HG02840 (cell line): ENCODE measurements around the gene RUNX2.
"Not testable (repeated sequence)": the region's sequence is repeated elsewhere in the genome, so short reads cannot be mapped to it uniquely, and the experiment has no call there.

Experiments
- ATAC-seq: cut with Tn5 transposase; IDR thresholded peaks from one replicate; pipeline ENCODE4 v1.9.1; 2021; ENCODE audit warnings: mild to moderate bottlenecking, moderate library complexity, moderate number of reproducible peaks; ENCODE audit not compliant: unreplicated experiment, low FRiP score

Gene RUNX2

DNA sequence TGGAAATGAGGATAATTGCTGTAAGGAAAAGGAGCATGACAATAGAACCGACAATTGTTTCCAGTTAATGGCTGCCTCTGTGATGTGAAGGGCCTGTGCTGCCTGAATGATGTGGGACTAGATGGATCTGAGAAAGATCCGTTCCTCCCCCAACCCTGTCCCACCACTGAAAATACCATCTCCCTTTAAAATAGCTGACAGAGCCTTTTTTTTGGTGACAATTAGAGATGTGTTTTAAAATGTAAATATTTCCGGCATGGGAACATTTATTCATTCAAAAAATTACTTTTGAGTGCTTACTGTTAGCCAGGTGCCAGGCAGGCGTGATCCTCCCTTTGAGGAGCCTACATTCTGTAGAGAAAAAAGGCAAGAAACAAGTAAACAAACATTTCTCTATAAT lies 122.0 kb downstream of the RUNX2 start:
- ATAC-seq = no peak

DNA sequence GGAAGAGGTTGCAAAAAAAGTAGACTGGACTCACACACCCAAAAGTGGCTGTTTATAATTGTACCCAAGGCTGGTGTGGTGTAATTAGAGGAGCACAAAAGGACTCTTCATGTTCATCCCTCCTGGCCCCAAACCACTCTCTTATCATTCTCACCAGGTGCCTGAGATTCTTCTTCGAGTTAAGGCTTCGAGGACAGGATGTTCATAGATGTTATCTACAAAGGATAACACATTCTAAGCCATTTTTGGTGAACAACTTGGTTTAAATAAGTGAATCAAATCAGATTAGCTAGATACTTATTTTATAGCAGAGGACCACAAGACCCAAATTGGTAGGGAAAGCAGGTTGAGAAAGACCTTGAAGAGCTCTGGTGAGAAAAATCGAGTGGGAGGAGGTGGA lies 122.7 kb downstream of the RUNX2 start:
- no peak for ATAC-seq

DNA sequence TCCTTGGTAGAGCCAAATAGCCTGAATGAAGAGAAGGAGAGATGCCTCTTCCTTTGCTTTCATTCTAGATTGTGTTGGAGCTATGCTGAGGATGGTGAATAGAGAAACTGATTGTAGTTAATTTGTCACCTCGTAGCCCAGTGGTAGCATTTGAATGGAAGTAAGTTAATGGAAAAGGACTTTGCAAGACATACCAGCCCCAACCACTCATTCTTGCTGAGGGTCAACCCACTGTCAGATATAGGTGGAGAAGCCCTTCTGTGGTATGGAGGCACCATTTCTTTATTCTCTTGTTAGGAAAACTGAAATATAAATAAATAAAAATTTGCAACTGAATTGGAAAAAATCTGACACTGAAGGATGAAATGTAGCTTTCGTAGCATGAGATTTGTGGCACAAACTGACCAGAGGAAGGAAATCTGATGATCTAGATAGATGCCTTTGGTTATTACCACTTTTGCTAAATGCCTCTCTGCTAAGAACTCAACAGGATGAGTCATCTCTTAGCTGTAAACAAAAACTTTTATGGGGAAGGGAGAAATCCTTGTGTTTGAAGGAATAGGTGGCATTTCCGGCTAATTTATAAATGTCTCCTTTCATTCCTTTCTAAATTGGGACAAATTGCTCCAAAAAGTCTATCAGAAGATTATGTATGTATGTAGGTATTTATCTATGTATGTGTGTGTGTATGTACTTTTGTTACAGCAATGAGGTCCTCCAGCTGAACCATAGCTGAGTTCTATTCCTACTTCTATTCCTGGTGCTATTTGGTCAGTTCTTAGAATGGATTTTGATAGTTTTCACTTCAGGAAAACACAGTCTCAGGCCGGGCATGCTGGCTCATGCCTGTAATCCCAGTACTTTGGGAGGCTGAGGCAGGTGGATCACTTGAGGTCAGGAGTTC lies 126.1 kb downstream of the RUNX2 start:
- ATAC-seq = no peak

GRCh38 chr6:45455408-45455807 lies 127.3 kb downstream of the RUNX2 start:
- no peak for ATAC-seq

DNA sequence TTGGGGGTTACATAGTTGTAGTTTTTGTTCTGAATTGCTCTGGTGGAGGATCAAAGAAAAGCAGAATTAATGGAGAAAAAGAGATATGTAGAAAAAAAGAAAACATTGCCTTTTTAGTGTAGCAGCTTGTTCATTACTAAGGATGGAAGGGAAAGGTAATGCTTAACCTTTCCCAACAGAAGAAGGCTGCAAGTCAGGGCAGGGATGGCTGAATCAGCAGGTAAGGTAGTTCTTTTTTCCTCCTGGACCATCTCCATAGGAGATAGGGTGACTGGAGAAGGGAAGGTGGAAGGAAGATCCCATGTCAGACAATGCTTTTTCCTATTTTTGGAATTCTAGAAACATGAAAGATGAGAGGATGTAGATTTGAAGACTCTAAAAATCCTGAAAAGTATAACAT lies 129.0 kb downstream of the RUNX2 start:
- ATAC-seq = no peak

- ATAC-seq = no peak
Observed at GRCh38 chr6:45458672-45459071, 130.5 kb downstream of the RUNX2 start.

GRCh38 chr6:45460166-45460565 lies 132.0 kb downstream of the RUNX2 start:
- ATAC-seq = no peak

DNA sequence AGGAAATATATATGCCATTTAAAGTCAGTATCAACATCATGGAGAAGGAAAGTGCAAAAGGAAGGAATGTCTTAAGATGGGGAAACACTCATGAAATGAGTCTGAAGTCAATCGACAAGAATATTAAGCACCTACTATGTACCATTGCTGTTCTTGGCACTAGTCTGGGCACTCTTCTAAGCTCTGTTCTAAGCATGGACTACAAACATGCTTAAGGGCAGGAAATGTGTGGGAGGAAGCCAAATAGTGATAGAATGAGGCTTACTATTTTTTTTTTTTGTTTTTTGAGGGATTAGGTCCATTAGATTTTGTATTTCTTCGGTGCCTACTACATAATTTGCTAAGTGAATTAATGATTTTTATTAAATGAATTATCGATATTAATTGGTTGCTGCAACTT lies 133.4 kb downstream of the RUNX2 start:
- no peak for ATAC-seq

GRCh38 chr6:45462190-45463134 lies 134.3 kb downstream of the RUNX2 start:
- no peak for ATAC-seq

GRCh38 chr6:45464685-45465084 lies 136.6 kb downstream of the RUNX2 start:
- ATAC-seq = no peak

GRCh38 chr6:45466686-45467085 lies 138.6 kb downstream of the RUNX2 start:
- ATAC-seq = no peak

DNA sequence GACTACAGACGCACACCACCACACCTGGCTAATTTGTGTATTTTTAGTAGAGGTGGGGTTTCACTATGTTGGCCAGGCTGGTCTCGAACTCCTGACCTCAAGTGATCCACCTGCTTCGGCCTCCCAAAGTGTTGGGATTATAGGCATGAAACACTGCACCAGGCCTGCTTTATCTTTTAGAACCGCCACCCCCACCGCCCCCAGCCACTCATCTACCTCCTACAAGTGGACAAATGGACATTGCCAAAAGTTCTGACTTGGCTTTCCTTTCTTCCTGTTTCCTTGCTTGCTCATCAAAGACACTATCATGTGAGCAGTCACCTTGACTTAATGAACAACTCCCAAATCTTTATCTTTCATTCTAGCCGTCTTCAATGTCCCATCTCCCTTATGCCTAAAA lies 139.3 kb downstream of the RUNX2 start:
- ATAC-seq = not testable (repeated sequence)

DNA sequence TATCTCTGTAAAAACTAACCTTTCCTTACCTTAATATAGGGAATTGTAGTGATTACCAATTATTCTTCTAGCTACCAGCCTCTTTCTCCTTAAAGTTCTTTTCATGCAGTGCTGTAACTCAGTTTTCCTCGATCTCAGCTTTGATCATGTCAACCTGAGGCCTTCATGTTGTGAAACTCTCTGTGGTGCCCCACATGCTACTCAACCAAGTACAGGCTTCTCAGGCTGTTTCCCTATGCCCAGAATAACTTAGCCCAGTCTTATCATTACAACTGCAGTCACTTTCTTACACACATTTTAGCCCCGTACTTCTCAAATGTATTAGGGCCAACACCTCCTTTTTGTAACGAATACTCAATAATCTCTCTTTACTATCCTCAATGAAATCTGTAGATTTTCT lies 139.7 kb downstream of the RUNX2 start:
- ATAC-seq = no peak

DNA sequence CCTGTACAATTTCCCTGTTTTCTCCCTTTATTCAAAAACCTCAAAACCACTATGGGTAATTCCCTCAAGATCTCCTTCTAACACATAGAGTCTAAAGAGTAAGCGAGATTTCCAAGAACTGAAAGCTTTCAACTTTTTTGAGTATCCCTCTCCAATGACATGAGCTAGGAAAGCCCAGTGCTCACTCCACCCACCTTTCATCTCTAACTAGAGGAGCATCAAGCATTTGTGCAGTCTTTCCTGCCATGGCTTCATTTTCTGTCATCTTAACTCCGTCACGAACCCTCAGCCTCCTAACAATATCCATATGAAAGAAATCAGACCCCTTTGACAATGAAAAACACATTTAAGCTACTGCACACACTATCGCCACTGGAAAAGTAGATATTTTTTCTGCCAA lies 141.5 kb downstream of the RUNX2 start:
- ATAC-seq = no peak

DNA sequence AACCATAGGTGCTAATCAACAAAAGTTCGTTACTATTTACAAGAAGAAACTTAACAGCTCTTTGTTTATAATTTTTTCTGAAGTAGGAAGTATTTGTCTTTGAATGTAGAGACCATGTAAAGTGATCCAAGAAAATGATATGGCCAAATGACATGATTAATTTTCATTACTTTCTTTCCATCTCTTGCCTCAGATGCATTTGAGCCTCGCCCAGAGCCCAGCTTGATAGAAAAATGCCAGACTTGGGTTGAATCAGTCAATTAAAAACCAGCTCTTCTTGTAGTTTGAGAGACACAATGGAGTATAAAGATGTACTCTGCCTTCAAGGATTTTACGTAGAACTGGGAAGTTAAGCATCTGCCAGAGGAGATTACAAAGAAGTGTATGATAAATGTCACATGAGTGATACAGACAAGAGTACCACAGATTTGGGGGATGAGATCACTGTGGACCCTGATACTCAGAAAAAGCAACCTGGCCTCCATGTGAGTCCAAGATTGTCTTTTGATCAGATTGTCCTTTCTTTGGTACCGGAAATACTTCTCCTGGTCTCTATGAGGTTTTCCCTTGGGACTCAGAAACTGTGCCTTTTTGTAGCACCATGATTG lies 142.1 kb downstream of the RUNX2 start:
- no peak for ATAC-seq

GRCh38 chr6:45472382-45472781 lies 144.3 kb downstream of the RUNX2 start:
- ATAC-seq = no peak

- ATAC-seq = no peak
Observed at GRCh38 chr6:45473121-45473993, 145.2 kb downstream of the RUNX2 start.

GRCh38 chr6:45474376-45474775 lies 146.2 kb downstream of the RUNX2 start:
- ATAC-seq = no peak

DNA sequence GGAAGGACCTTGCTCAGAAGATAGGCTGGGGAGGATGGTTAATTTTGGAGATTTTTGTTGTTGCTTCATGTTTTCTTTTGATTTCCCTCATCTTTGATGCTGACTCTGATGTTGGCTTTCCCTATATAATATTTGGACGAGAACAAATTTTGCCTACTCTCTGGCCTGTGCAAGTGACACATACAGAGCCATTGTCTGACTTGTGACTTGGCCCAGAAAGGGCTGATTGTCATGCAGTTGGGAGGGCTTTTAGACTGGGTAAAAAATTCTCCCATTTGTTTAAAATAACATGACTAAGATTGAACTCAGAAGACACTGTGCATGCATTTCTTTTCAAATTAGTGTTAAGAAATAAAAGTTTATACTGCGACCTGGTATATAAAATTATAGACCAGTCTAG lies 148.2 kb downstream of the RUNX2 start:
- ATAC-seq = no peak

DNA sequence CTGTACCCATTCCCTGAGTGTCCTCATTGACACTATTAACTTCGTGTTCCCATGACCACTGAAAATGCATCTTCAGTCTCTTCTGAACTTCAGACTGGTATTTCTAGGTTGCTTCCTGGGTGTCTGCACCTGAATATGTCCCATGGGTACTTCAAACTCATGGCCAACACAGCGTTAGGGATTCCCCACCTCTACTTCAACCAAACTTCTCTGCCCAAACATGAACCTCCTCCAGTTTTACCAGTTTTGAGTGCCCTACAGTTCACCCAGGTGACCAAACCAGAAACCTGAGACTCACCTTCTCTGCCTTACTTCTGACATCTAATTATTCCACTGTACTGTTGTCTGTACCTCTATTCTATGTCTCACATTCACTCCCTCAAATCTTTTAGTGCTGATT lies 149.1 kb downstream of the RUNX2 start:
- ATAC-seq = no peak
